Effector CD8-positive, alpha-beta T cell (primary cell): Measurements from ENCODE around the gene KCNH1.

Source experiments
- DNase-seq: peaks from one replicate; lab custom pipeline; 2025; lab: John Stamatoyannopoulos, UW

Gene KCNH1

GRCh38 chr1:210758261-210758660 is 375.7 kb downstream of the KCNH1 start:
- no peak for DNase-seq

GRCh38 chr1:210757677-210758076 is 376.3 kb downstream of the KCNH1 start:
- no peak for DNase-seq

- no peak for DNase-seq
These were observed 377.8 kb downstream of the KCNH1 start for GRCh38 chr1:210755991-210756659.

- DNase-seq = no peak
These were observed 378.9 kb downstream of the KCNH1 start for GRCh38 chr1:210754878-210755665.

GRCh38 chr1:210751911-210752310 is 382.0 kb downstream of the KCNH1 start:
- DNase-seq = no peak

GRCh38 chr1:210750468-210750867 is 383.5 kb downstream of the KCNH1 start:
- DNase-seq = no peak

GRCh38 chr1:210748796-210749195 is 385.2 kb downstream of the KCNH1 start:
- DNase-seq = no peak

GRCh38 chr1:210747890-210748289 is 386.1 kb downstream of the KCNH1 start:
- no peak for DNase-seq

GRCh38 chr1:210747112-210747511 is 386.8 kb downstream of the KCNH1 start:
- no peak for DNase-seq

GRCh38 chr1:210746024-210746731 is 387.8 kb downstream of the KCNH1 start:
- DNase-seq = no peak

- DNase-seq = no peak
These were observed 390.9 kb downstream of the KCNH1 start for GRCh38 chr1:210743038-210743437.

- DNase-seq = no peak
These were observed 392.4 kb downstream of the KCNH1 start for GRCh38 chr1:210741564-210741963.

GRCh38 chr1:210739627-210740026 is 394.3 kb downstream of the KCNH1 start:
- no peak for DNase-seq

- DNase-seq = no peak
These were observed 395.7 kb downstream of the KCNH1 start for GRCh38 chr1:210738256-210738655.

GRCh38 chr1:210736713-210737112 is 397.2 kb downstream of the KCNH1 start:
- DNase-seq = no peak

- no peak for DNase-seq
These were observed 402.4 kb downstream of the KCNH1 start for GRCh38 chr1:210731597-210731996.

- DNase-seq = no peak
These were observed 402.8 kb downstream of the KCNH1 start for GRCh38 chr1:210731193-210731592.

- DNase-seq = no peak
These were observed 403.9 kb downstream of the KCNH1 start for GRCh38 chr1:210730023-210730422.

GRCh38 chr1:210728437-210729149 is 405.4 kb downstream of the KCNH1 start:
- no peak for DNase-seq

GRCh38 chr1:210727709-210728108 is 406.2 kb downstream of the KCNH1 start:
- no peak for DNase-seq

- no peak for DNase-seq
These were observed 407.3 kb downstream of the KCNH1 start for GRCh38 chr1:210726621-210727020.

GRCh38 chr1:210724768-210725167 is 409.2 kb downstream of the KCNH1 start:
- no peak for DNase-seq
